Upper lobe of left lung (tissue), 6 donors: ENCODE data around the gene ALX4. TPM values are rescaled to one million over a fixed set of nuclear protein-coding genes. Genes with fewer than 3 reads are reported as not detected.

ENCODE experiments used
- ATAC-seq, 2 donors: fragments of 200-7000 bp; cut with Tn5 transposase; one replicate each; pipeline ENCODE4 v1.9.1; 2022; ENCODE audit warnings: mild to moderate bottlenecking in 2 of 2, moderate library complexity in 2 of 2; ENCODE audit not compliant: low FRiP score in 2 of 2
- DNase-seq, 2 donors: peaks; one replicate each; pipeline ENCODE4 v3.0.0-alpha.2; 2019 to 2020
- H3K27ac ChIP-seq, 4 donors: fragments of 200-600 bp; sonication (generic); one replicate each; pipeline ENCODE4 v1.5.1; 2016 to 2019
- H3K27me3 ChIP-seq, 4 donors: fragments of 200-600 bp; sonication (generic); one replicate each; pipeline ENCODE4 v1.5.1; 2017 to 2019
- H3K36me3 ChIP-seq, 4 donors: fragments of 200-600 bp; sonication (generic); one replicate each; pipeline ENCODE4 v1.5.1; 2016 to 2019
- H3K4me1 ChIP-seq, 4 donors: fragments of 200-600 bp; sonication (generic); one replicate each; pipeline ENCODE4 v1.5.1; 2018 to 2019
- H3K4me3 ChIP-seq, 4 donors: fragments of 200-600 bp; sonication (generic); one replicate each; pipeline ENCODE4 v1.5.1; 2017 to 2019; ENCODE audit warnings: mild to moderate bottlenecking in 2 of 4, moderate library complexity in 1 of 4
- H3K9me3 ChIP-seq, 4 donors: fragments of 200-600 bp; sonication (generic); one replicate each; pipeline ENCODE4 v1.5.1; 2018 to 2019
- EP300 ChIP-seq, 4 donors: sonication (generic); formaldehyde crosslinking; IDR thresholded peaks; one replicate each; pipeline ENCODE4 v1.5.1; 2017; ENCODE audit warnings: antibody characterized with exemption in 4 of 4, control low read depth in 2 of 4
- POLR2A ChIP-seq, 4 donors: fragments of 450-650 bp; IDR thresholded peaks; one replicate each; pipeline ENCODE4 v1.5.1; 2016 to 2017; ENCODE audit warnings: antibody characterized with exemption in 4 of 4, mild to moderate bottlenecking in 2 of 4
- POLR2AphosphoS5 ChIP-seq, 2 donors: sonication (generic); formaldehyde crosslinking; IDR thresholded peaks; one replicate each; pipeline ENCODE4 v1.5.1; 2017; ENCODE audit warnings: antibody characterized with exemption in 2 of 2
- WGBS, 2 donors: methylation state at CpG; one replicate each; pipeline ENCODE4 v1.1.5; 2017 to 2018; 5-methylcytosine and 5-hydroxymethylcytosine counted together
- total RNA-seq, 6 donors: library from RNA; depleted of rRNA in 4 of 6; stranded (reverse); fragments of >200 nt in 4 of 6; gene quantifications; one replicate each; pipeline versions ENCODE4 v1.1.0 to v1.2.1, GENCODE V29; 2016 to 2021
- TF ChIP-seq, protein P1 (sequence below), 6 experiments: fragments of 450-650 bp in 4 of 6; fragments of 200-600 bp in 2 of 6; sonication (generic) in 2 of 6; IDR thresholded peaks; one replicate each; pipeline ENCODE4 v1.5.1; 2016 to 2019; ENCODE audit warnings: antibody characterized with exemption in 6 of 6
- donor health status: DM: no; HTN: no; CAD: no; lungs with moderate emphysema.
- donor health status: DM: no; HTN: yes; CAD: no; lungs with severe emphysema.

Gene ALX4
- total RNA-seq, 6 donors from 2014 or later: not detected

DNA sequence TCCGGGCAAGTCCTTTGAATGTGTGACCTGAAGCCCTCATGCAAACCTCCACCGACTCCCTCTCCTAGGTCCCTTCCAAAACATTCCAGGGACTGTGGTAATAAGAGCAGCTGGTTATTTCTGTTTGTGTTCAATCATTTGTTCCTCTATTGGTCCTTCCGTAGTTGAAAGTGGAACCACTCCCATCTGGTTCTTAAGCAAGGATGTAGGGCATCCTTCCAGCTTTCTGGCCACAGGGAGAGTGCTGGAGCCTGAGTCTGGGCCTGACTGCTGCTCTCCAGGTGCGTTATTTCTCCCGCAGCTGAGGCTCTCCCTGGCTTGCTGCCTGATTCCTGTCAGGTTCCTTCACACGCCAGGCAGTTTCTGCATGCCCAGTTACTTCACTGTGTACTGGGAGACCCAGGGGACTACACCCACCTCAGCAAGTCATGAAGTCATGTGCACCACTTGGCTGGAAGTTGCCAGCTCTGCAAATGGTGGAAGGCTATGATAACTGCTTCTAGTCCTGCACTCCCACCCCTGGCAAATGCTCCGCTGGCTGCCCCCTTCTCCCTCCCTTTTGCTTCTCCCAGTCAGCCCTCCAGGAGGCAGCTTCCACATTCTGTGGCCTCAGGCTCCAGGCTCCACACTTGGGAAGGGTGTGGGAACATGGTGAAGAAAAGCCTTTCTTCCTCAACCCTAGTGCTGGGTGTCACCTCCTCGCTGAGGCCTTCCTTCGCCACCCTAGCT is 4.0 kb upstream of the ALX4 start:
- Histone ChIP-seq H3K4me1 (peaks cover 25 to 41% (median 28%) of the 10 kb centered on the region in 4 donors), H3K27ac (no peak overlapping the region), H3K9me3 (no peaks in the 10 kb centered on the region), H3K27me3 (peaks cover 0 to 84% (median 51%) of the 10 kb centered on the region in 4 donors), H3K36me3 (no peaks in the 10 kb centered on the region), H3K4me3 (no peak overlapping the region)
- WGBS, 2 donors: 12 to 13% methylated on average over 9 of the region's 9 CpGs
- no peak for ATAC-seq
- TF ChIP-seq POLR2A (IDR thresholded peaks at IDR 0.05): no peak
- TF ChIP-seq EP300 (IDR thresholded peaks at IDR 0.05): no peak
- TF ChIP-seq POLR2AphosphoS5 (IDR thresholded peaks at IDR 0.05): no peak
- TF ChIP-seq, protein P1, sequence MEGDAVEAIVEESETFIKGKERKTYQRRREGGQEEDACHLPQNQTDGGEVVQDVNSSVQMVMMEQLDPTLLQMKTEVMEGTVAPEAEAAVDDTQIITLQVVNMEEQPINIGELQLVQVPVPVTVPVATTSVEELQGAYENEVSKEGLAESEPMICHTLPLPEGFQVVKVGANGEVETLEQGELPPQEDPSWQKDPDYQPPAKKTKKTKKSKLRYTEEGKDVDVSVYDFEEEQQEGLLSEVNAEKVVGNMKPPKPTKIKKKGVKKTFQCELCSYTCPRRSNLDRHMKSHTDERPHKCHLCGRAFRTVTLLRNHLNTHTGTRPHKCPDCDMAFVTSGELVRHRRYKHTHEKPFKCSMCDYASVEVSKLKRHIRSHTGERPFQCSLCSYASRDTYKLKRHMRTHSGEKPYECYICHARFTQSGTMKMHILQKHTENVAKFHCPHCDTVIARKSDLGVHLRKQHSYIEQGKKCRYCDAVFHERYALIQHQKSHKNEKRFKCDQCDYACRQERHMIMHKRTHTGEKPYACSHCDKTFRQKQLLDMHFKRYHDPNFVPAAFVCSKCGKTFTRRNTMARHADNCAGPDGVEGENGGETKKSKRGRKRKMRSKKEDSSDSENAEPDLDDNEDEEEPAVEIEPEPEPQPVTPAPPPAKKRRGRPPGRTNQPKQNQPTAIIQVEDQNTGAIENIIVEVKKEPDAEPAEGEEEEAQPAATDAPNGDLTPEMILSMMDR (IDR thresholded peaks at IDR 0.05): no peak
- no peak for DNase-seq

DNA sequence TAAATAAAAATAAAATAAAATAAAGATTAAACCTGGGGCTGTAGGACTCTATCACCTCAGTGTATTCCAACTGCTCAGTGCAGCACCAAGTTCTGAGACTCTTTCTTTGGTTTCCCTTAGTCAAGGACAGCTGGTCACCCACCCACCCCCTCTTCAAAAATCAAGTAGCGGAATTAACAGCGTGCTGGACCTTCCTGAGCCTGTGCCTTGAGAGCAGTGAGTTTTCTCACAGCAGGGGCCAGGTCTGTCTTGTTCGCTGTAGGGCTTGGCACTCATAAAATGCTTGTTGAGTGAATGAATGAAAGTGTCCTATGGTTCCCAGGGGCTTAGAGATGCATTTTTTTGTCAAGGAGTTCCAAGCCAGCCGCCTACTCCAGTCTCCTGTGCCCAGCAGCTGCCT is 2.9 kb upstream of the ALX4 start:
- no peak overlapping the region for H3K4me3 ChIP-seq
- 18 to 34% methylated on average over 3 to 4 of the region's 4 CpGs for WGBS, 2 donors
- H3K4me1 ChIP-seq: peaks cover 25 to 43% (median 28%) of the 10 kb centered on the region in 4 donors
- TF ChIP-seq, protein P1 (IDR thresholded peaks at IDR 0.05): no peak
- no peak for TF ChIP-seq EP300 (IDR thresholded peaks at IDR 0.05)
- no peak for TF ChIP-seq POLR2A (IDR thresholded peaks at IDR 0.05)
- TF ChIP-seq POLR2AphosphoS5 (IDR thresholded peaks at IDR 0.05): no peak
- no peaks in the 10 kb centered on the region for H3K36me3 ChIP-seq
- no peak overlapping the region for H3K27ac ChIP-seq
- DNase-seq (no peak), ATAC-seq (no peak)
- peaks cover 0 to 83% (median 52%) of the 10 kb centered on the region in 4 donors for H3K27me3 ChIP-seq
- no peaks in the 10 kb centered on the region for H3K9me3 ChIP-seq

DNA sequence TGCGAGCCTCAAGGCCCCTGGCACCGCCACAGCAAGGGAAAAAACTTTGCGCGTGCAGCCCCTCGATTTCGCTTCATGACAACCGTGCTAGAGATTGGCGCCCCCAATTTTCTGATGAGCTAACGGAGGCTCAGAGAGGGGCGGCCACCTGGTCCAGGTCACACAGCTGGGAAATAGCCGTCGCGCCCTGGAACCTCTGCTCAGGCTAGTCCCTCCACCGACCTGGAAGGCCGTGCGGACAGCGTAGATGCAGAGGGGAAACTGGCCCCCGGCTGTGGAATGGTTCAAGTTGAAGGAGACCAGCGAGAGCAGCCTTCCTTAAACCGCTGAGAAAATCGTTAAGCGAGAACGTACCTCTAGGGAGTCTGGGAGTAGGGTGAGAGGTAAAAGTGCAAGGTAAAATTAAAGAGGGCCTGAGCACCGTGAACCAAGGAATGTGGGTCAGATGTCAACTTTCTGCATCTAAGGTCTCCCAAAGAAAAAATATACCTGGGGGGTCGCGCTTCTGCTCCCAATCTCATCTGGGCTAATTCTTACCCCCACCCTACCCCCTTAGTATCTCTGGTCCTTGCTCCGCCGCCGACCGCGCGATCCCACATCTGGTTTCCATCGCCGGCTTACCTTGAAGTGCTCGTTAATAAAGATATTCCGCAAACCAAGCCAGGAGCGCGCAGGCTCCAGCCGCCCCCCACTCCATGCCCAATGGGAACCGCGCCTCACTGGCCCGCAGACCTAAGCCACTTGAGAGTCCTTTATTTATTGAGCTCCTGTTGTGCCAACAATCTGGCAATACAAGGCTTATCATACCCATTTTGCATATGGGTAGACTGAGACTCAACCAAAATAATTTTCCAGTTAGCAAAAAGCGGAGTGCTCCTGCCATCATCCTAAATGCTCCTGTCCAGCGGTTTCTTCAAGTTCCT is 1.7 kb upstream of the ALX4 start:
- Histone ChIP-seq H3K4me1 (peaks cover 21 to 34% (median 22%) of the 10 kb centered on the region in 4 donors), H3K9me3 (no peaks in the 10 kb centered on the region), H3K27me3 (peaks cover 0 to 79% (median 51%) of the 10 kb centered on the region in 4 donors), H3K27ac (no peak overlapping the region), H3K36me3 (no peaks in the 10 kb centered on the region), H3K4me3 (no peak overlapping the region)
- TF ChIP-seq POLR2A (IDR thresholded peaks at IDR 0.05) (no peak), EP300 (IDR thresholded peaks at IDR 0.05) (no peak), POLR2AphosphoS5 (IDR thresholded peaks at IDR 0.05) (no peak)
- TF ChIP-seq, protein P1 (IDR thresholded peaks at IDR 0.05): no peak
- DNase-seq (peak in 1 of 2 donors; percentile 69), ATAC-seq (no peak)
- WGBS, 2 donors: 12 to 14% methylated on average over 34 to 44 of the region's 44 CpGs

DNA sequence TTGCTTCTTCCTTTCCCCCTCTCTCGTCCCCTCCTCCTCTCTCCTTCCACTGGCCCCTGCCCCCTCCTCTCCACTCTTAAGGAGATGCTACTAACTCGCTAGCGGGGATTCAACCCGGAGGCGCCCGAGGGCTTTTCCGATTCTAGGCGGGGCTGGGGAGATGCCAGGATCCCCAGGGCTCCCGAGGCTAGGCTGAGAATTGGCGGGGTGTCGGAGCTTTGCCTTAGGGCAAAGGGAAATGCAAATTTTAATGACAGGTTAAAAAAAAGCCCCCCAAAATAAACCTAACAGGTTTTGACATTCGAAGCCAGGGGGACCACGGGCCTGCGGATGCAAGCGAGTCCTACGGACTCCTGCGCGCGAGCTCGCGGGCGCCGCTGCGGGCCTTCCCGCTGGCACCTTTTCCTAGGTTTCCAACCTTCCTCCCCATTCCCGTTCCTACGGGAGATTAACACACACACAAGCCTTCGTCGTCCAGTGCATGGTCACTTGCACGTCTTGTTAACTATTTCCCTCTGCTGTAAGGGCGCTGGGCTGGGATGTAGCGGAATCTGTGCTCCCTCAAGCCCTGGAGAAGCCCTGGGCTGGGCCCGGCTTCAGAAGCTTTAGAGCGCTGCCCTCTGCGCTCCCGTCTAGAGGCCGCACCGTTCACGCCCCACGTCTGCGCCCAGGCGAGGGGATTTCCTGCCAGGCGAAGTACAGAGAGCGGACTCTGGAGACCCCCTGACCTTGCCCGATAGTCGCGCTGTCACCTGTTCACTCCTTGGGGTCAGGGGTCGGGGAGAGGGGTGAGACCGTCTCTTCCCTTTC is 729 bp upstream of the ALX4 start:
- no peak overlapping the region for H3K4me3 ChIP-seq
- TF ChIP-seq EP300 (IDR thresholded peaks at IDR 0.05) (no peak), POLR2A (IDR thresholded peaks at IDR 0.05) (no peak), POLR2AphosphoS5 (IDR thresholded peaks at IDR 0.05) (no peak)
- TF ChIP-seq, protein P1 (IDR thresholded peaks at IDR 0.05): no peak
- peaks cover 13 to 34% (median 21%) of the 10 kb centered on the region in 4 donors for H3K4me1 ChIP-seq
- H3K9me3 ChIP-seq: no peaks in the 10 kb centered on the region
- peaks cover 0 to 79% (median 50%) of the 10 kb centered on the region in 4 donors for H3K27me3 ChIP-seq
- DNase-seq: peak in 1 of 2 donors; percentile 59
- ATAC-seq: no peak
- no peaks in the 10 kb centered on the region for H3K36me3 ChIP-seq
- 9 to 10% methylated on average over 30 to 47 of the region's 49 CpGs for WGBS, 2 donors
- no peak overlapping the region for H3K27ac ChIP-seq
